SHP77 (cell line): ENCODE measurements around the gene FAM174C.
"Not testable (repeated sequence)": the region's sequence is repeated elsewhere in the genome, so short reads cannot be mapped to it uniquely, and the experiment has no call there.

Experiments used
- DNase-seq, 2 experiments: peaks; one replicate each; lab custom pipeline; 2025; lab: John Stamatoyannopoulos, UW

The FAM174C gene

GRCh38 chr19:1237027-1237659 lies 38.2 kb upstream of the FAM174C start:
- no peak for DNase-seq

- peak in 1 of 2 experiments; percentile 53 for DNase-seq
These were observed 37.5 kb upstream of the FAM174C start, which contains the start of gene CBARP for GRCh38 chr19:1237754-1238368. Gene CBARP, minus strand, starts transcription at chr19:1238005. Its CDS starts 1,905 bp downstream, at chr19:1236100.

GRCh38 chr19:1238369-1239303 lies 36.7 kb upstream of the FAM174C start:
- no peak for DNase-seq

- DNase-seq: no peak
These were observed 35.9 kb upstream of the FAM174C start for GRCh38 chr19:1239420-1239795.

- DNase-seq: peak; percentile 85 to 90
These were observed 35.3 kb upstream of the FAM174C start for GRCh38 chr19:1239796-1240737.

GRCh38 chr19:1240925-1241324 lies 34.4 kb upstream of the FAM174C start:
- DNase-seq: no peak

GRCh38 chr19:1241417-1242095 lies 33.8 kb upstream of the FAM174C start, which contains the start of gene ATP5F1D:
Gene ATP5F1D, plus strand, starts transcription at chr19:1241751. Its CDS starts 100 bp downstream, at chr19:1241851.
- peak; percentile 87 to 93 for DNase-seq

- peak; percentile 35 to 68 for DNase-seq
These were observed 31.3 kb upstream of the FAM174C start for GRCh38 chr19:1243768-1244692.

GRCh38 chr19:1244693-1245451 lies 30.5 kb upstream of the FAM174C start:
- no peak for DNase-seq

- no peak for DNase-seq
These were observed 29.7 kb upstream of the FAM174C start for GRCh38 chr19:1245494-1246264.

GRCh38 chr19:1246265-1247087 lies 28.9 kb upstream of the FAM174C start:
- not testable (repeated sequence) for DNase-seq

- DNase-seq: no peak
These were observed 27.6 kb upstream of the FAM174C start for GRCh38 chr19:1247748-1248138.

- peak; percentile 56 to 62 for DNase-seq
These were observed 27.1 kb upstream of the FAM174C start, which contains the start of gene MIDN for GRCh38 chr19:1248139-1248785. Gene MIDN, plus strand, starts transcription at chr19:1248583. Its CDS starts 1,714 bp downstream, at chr19:1250297.

GRCh38 chr19:1248786-1249297 lies 26.5 kb upstream of the FAM174C start:
- peak in 1 of 2 experiments; percentile 69 for DNase-seq

- peak; percentile 81 to 88 for DNase-seq
These were observed 25.9 kb upstream of the FAM174C start for GRCh38 chr19:1249298-1249989.

- no peak for DNase-seq
These were observed 25.3 kb upstream of the FAM174C start for GRCh38 chr19:1249990-1250436.
